GM21528 (cell line): ENCODE results near the gene CYGB.

Experiments used
- ATAC-seq: cut with Tn5 transposase; IDR thresholded peaks from one replicate; pipeline ENCODE4 v1.9.1; 2021; ENCODE audit warnings: mild to moderate bottlenecking, moderate library complexity; ENCODE audit not compliant: unreplicated experiment, low FRiP score

The CYGB gene

DNA sequence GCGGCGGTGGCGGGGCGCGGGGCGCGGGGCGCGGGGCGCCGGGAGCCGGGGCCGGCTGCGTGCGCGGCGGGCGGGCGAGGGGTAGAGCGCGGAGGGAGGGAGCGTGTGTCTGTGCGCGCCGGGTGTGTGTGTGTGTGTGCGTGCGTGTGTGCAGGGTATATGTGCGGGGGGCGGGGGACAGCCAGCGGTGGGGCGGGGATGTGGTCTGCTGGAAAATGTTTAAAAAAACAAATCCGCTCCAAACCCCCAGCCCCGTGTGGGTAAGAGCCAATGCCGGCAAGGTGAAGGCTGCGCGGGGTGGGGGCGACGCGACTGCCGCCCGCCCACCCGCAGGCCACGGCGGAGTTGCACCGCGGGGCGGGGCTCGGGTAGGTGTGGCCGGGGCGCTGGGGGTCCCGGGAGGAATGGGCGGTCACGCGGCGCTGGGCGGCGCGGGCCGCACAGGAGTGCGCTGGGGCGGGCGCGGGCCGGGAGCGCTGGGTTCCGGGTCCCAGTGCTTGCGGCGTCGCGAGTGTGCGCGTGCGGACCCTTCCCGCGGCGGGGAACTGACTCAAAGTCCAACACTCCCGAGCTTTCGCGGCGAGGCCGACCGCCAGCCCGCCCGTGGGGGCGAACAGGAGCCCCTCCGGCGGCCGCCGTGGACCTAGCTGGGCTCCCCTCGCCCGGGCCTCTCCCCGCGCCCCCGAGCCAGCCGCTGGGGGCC is at the start of gene CYGB:
Gene CYGB, minus strand, starts transcription at position 132 of the 703 bp plus-strand sequence. CDS start 167 bp downstream, outside the sequence.
- ATAC-seq, result no peak

GRCh38 chr17:76586741-76587487 is 49.4 kb upstream of the CYGB start:
- no peak for ATAC-seq

- no peak for ATAC-seq
Observed at GRCh38 chr17:76585649-76586593, 48.4 kb upstream of the CYGB start, which contains the start of gene ST6GALNAC2. ST6GALNAC2 (minus strand) TSS chr17:76585860; CDS start chr17:76585808, 52 bp downstream.

DNA sequence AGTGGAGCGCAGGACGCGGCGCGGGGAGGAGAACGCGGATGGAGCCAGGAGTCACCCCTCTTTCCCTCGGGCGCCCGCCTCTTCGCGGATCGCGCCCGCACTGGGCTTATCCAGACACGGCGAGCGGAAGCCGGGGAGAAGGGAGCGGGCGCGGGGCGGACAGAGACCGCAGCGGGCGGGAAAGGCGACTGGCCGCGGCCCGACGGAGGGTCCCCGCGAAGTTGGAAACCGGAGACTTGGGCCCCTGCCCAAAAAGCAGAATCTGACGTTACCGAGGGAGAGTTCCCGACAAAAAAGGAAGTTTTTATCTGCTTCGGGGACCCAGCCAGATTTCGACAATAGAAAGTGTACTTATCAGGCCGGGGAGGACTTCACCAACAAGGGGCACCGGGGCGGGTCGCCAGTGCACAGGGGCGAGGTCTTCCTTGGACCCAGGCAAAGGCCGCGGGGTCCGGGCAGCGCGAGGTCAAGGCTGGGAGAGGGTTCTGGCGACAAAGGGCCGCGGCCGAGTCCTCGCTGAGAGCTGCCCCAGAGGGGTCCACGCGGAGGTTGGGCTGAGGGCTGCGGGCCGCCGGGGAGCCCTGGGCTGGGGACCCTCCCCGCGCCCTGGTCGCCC is 47.6 kb upstream of the CYGB start:
- no peak for ATAC-seq

- ATAC-seq, result no peak
Observed at GRCh38 chr17:76584427-76585032, 47.0 kb upstream of the CYGB start.

DNA sequence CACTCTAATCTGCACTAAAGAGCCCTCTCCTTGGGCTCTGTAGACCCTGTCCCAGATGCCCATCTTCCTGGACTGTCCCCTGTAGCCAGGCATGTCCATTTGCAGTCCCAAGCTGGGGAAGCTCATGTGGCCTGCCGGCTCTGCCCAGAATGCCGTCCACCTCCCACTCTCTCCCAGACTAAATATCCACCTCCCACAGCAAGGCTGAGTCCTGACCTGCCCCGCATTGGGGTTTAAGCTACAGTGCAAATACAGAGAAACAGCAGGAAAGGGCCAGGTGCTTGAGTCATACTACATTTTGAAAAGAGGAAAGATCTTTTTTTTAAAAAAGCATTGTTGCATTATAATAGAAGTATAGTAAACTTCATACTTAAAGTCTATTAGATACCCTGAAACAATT is 45.2 kb upstream of the CYGB start:
- ATAC-seq, result no peak

GRCh38 chr17:76581515-76581914 is 44.0 kb upstream of the CYGB start:
- ATAC-seq, result no peak

GRCh38 chr17:76579281-76579680 is 41.8 kb upstream of the CYGB start:
- ATAC-seq, result no peak

- no peak for ATAC-seq
Observed at GRCh38 chr17:76578376-76578775, 40.9 kb upstream of the CYGB start.

- ATAC-seq, result no peak
Observed at GRCh38 chr17:76577876-76578275, 40.4 kb upstream of the CYGB start.

DNA sequence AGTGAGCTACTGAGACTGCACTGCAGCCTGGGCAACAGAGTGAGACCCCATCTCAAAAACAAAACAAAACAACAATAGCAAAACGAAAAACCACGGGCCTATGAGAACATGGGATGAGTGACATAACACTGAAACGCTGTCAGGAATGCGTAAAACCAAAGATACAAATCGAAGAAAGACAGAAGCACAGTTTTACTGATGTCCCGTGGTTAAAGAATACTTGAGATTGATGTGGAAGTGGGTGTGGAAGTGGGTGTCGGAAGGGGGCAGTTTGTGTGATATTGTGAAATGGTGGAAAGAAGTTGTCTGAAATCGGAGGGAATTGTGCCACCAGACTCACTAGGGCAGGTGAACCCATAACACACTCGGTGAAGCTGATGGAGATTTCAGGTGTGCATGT is 38.7 kb upstream of the CYGB start:
- ATAC-seq, result no peak

DNA sequence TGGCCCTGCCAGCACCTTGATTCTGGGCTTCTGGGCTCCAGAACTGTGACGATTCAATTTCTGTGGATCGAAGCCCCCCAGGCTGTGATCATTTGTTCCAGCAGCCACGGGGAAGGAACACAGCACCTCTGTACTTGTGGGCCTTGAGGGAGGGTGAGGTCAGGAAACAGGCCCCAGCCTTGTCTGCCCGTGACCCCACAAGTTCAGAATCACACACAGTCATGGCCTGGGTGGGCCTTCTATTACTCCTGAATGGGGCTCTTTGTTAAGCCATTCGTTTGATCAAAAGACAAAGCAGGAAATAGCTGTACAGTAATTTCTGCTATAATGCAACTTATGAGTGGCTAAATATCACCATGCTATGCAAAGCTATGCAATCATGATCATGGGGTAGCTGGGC is 38.1 kb upstream of the CYGB start:
- ATAC-seq, result no peak

- ATAC-seq, result no peak
Observed at GRCh38 chr17:76574166-76574565, 36.7 kb upstream of the CYGB start.

DNA sequence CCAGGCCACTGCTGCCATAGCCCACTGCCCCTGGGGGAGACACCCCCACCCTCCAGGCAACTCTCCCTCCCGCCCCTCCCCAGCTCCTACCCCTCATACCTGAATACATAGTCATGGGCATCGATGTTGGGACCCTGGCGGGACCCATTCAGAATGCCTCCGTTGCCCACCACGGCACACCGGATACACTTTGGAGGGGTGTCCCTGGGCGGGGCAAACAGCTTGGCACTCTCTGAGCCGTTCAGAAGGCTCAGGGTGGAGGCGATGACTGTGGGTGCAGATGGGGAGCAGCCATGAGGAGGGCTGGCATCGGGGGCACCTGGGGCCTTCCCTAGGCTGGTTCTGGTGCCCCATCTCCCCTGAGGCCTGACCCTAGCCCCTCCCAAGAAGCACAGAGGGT is 35.6 kb upstream of the CYGB start:
- ATAC-seq, result no peak

- ATAC-seq, result no peak
Observed at GRCh38 chr17:76572201-76572910, 34.8 kb upstream of the CYGB start.

- no peak for ATAC-seq
Observed at GRCh38 chr17:76570877-76571471, 33.5 kb upstream of the CYGB start.

DNA sequence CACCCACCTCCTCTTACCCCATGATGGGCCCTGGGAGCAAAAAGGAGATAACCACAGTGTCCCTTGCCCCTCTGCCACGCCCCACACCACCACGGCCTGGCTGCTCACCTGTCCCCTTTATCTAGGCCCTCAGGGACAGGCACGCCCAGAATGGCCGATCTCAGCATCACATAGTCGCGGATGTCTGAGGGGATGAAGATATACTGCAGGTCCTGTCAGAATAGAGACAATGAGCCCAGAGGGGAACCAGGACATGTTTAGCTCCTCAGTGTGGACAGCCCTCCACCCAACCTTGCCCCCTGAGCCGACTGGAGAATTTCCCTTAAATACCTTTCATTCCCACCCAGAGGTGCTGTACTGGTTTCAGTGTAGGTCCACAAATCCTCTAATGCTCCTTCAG is 32.9 kb upstream of the CYGB start:
- no peak for ATAC-seq

- ATAC-seq, result no peak
Observed at GRCh38 chr17:76569607-76570279, 32.2 kb upstream of the CYGB start.
